ENCODE measurements around the gene ST6GALNAC1.

Gene ST6GALNAC1

GRCh38 chr17:76643553-76644148 lies at the start of gene ST6GALNAC1:
ST6GALNAC1 (minus strand) TSS chr17:76643757; CDS start chr17:76643638, 119 bp downstream.
- in situ Hi-C loops (cut with MboI; ENCODE audit: low sequenced_read_pairs), result no loop called here

- in situ Hi-C loops (cut with MboI; ENCODE audit: low sequenced_read_pairs), result no loop called here
Measured at GRCh38 chr17:76691379-76692191, 48.0 kb upstream of the ST6GALNAC1 start.

GRCh38 chr17:76690596-76691280 lies 47.2 kb upstream of the ST6GALNAC1 start:
- in situ Hi-C loops (cut with MboI; ENCODE audit: low sequenced_read_pairs), result no loop called here

- in situ Hi-C loops (cut with MboI; ENCODE audit: low sequenced_read_pairs), result no loop called here
Measured at GRCh38 chr17:76689859-76690258, 46.3 kb upstream of the ST6GALNAC1 start.

- in situ Hi-C loops (cut with MboI; ENCODE audit: low sequenced_read_pairs), result no loop called here
Measured at GRCh38 chr17:76688165-76688622, 44.6 kb upstream of the ST6GALNAC1 start.

- in situ Hi-C loops (cut with MboI; ENCODE audit: low sequenced_read_pairs), result no loop called here
Measured at GRCh38 chr17:76687298-76688164, 44.0 kb upstream of the ST6GALNAC1 start.

- in situ Hi-C loops (cut with MboI; ENCODE audit: low sequenced_read_pairs), result no loop called here
Measured at GRCh38 chr17:76686538-76687297, 43.2 kb upstream of the ST6GALNAC1 start.

- in situ Hi-C loops (cut with MboI; ENCODE audit: low sequenced_read_pairs), result no loop called here
Measured at GRCh38 chr17:76685846-76686245, 42.3 kb upstream of the ST6GALNAC1 start.

GRCh38 chr17:76685366-76685765 lies 41.8 kb upstream of the ST6GALNAC1 start:
- in situ Hi-C loops (cut with MboI; ENCODE audit: low sequenced_read_pairs), result no loop called here

GRCh38 chr17:76684756-76685155 lies 41.2 kb upstream of the ST6GALNAC1 start:
- in situ Hi-C loops (cut with MboI; ENCODE audit: low sequenced_read_pairs), result no loop called here

- in situ Hi-C loops (cut with MboI; ENCODE audit: low sequenced_read_pairs), result no loop called here
Measured at GRCh38 chr17:76683921-76684745, 40.6 kb upstream of the ST6GALNAC1 start.

- in situ Hi-C loops (cut with MboI; ENCODE audit: low sequenced_read_pairs), result no loop called here
Measured at GRCh38 chr17:76683011-76683755, 39.6 kb upstream of the ST6GALNAC1 start.

- in situ Hi-C loops (cut with MboI; ENCODE audit: low sequenced_read_pairs), result no loop called here
Measured at GRCh38 chr17:76682296-76682695, 38.7 kb upstream of the ST6GALNAC1 start.

GRCh38 chr17:76681222-76682137 lies 37.9 kb upstream of the ST6GALNAC1 start:
- in situ Hi-C loops (cut with MboI; ENCODE audit: low sequenced_read_pairs), result no loop called here

GRCh38 chr17:76679239-76679638 lies 35.7 kb upstream of the ST6GALNAC1 start:
- in situ Hi-C loops (cut with MboI; ENCODE audit: low sequenced_read_pairs), result no loop called here

- in situ Hi-C loops (cut with MboI; ENCODE audit: low sequenced_read_pairs), result no loop called here
Measured at GRCh38 chr17:76678330-76678729, 34.8 kb upstream of the ST6GALNAC1 start.

- in situ Hi-C loops (cut with MboI; ENCODE audit: low sequenced_read_pairs), result no loop called here
Measured at GRCh38 chr17:76677406-76677805, 33.8 kb upstream of the ST6GALNAC1 start.
